Cerebellar cortex (tissue), 1 donor: Measurements from ENCODE around the gene SALL4.
"Not testable (repeated sequence)": the region's sequence is repeated elsewhere in the genome, so short reads cannot be mapped to it uniquely, and the experiment has no call there.

Experiments
- DNase-seq: peaks from one replicate; pipeline ENCODE4 v3.0.0-alpha.2; 2015; ENCODE audit warnings: low spot score

Gene SALL4

GRCh38 chr20:51765381-51765780 is 36.9 kb downstream of the SALL4 start:
- DNase-seq = not testable (repeated sequence)

- DNase-seq = no peak
Observed at GRCh38 chr20:51763965-51764602, 38.2 kb downstream of the SALL4 start.

GRCh38 chr20:51760905-51761546 is 41.3 kb downstream of the SALL4 start:
- DNase-seq = no peak

- no peak for DNase-seq
Observed at GRCh38 chr20:51759769-51760510, 42.4 kb downstream of the SALL4 start.

- DNase-seq = no peak
Observed at GRCh38 chr20:51758978-51759544, 43.3 kb downstream of the SALL4 start.

GRCh38 chr20:51757226-51757625 is 45.1 kb downstream of the SALL4 start:
- peak; percentile 93 for DNase-seq

GRCh38 chr20:51756653-51757052 is 45.7 kb downstream of the SALL4 start:
- no peak for DNase-seq

GRCh38 chr20:51753220-51753619 is 49.1 kb downstream of the SALL4 start:
- not testable (repeated sequence) for DNase-seq

GRCh38 chr20:51752343-51752951 is 49.9 kb downstream of the SALL4 start:
- DNase-seq = no peak

- DNase-seq = no peak
Observed at GRCh38 chr20:51750770-51751388, 51.4 kb downstream of the SALL4 start.

GRCh38 chr20:51750037-51750769 is 52.1 kb downstream of the SALL4 start:
- no peak for DNase-seq

GRCh38 chr20:51749674-51750036 is 52.7 kb downstream of the SALL4 start:
- no peak for DNase-seq

GRCh38 chr20:51747182-51747911 is 55.0 kb downstream of the SALL4 start:
- no peak for DNase-seq

GRCh38 chr20:51745804-51746203 is 56.5 kb downstream of the SALL4 start:
- DNase-seq = no peak

- DNase-seq = no peak
Observed at GRCh38 chr20:51740838-51741237, 61.5 kb downstream of the SALL4 start.

GRCh38 chr20:51740308-51740707 is 62.0 kb downstream of the SALL4 start:
- DNase-seq = not testable (repeated sequence)

- no peak for DNase-seq
Observed at GRCh38 chr20:51739722-51740249, 62.5 kb downstream of the SALL4 start.

GRCh38 chr20:51738877-51739447 is 63.4 kb downstream of the SALL4 start:
- no peak for DNase-seq

GRCh38 chr20:51738261-51738660 is 64.1 kb downstream of the SALL4 start:
- DNase-seq = not testable (repeated sequence)

- DNase-seq = no peak
Observed at GRCh38 chr20:51736947-51737346, 65.4 kb downstream of the SALL4 start.
